ENCODE measurements around the gene ATP8A2. TPM values are rescaled to one million over a fixed set of nuclear protein-coding genes. Genes with fewer than 3 reads are reported as not detected.

Gene ATP8A2
- total RNA-seq, 4 donors from 2014 or later, result 0.16 to 0.54 (median 0.26) TPM

DNA sequence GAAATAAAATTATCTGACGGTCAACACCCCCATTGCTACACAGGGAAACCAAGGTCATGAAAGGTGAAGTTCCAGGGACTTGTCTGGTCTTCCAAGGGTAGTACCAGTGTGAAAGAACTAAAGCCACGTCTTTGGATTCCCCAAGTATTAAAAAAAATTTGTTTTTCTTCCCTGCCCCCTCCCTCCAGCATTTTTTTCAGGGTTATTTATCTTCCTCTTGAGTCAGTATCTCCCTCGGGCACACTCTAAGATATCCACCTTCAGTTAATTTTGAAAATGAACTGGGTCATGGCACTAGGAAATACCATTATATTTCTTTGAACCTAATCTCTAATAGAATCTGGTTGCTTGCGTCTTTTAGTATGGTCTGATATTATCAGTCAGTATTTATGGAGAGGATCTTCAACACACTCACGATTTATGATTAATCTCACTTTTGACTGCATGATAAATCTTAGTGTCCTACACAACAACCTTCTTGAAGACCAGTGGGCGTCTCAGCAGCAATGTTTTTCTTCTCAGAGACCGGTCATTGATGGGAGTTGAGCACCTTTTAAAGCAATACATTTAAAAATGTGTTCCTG is 9.1 kb downstream of the ATP8A2 start:
- H3K36me3 ChIP-seq, result no peaks in the 10 kb centered on the region
- H3K9me3 ChIP-seq, result no peaks in the 10 kb centered on the region
- H3K4me3 ChIP-seq, result no peak overlapping the region
- 63 to 71% methylated on average over 7 of the region's 7 CpGs for WGBS, 2 donors (ENCODE audit: low coverage in 1 of 2)
- H3K27ac ChIP-seq, result no peak overlapping the region
- TF ChIP-seq, protein P1, sequence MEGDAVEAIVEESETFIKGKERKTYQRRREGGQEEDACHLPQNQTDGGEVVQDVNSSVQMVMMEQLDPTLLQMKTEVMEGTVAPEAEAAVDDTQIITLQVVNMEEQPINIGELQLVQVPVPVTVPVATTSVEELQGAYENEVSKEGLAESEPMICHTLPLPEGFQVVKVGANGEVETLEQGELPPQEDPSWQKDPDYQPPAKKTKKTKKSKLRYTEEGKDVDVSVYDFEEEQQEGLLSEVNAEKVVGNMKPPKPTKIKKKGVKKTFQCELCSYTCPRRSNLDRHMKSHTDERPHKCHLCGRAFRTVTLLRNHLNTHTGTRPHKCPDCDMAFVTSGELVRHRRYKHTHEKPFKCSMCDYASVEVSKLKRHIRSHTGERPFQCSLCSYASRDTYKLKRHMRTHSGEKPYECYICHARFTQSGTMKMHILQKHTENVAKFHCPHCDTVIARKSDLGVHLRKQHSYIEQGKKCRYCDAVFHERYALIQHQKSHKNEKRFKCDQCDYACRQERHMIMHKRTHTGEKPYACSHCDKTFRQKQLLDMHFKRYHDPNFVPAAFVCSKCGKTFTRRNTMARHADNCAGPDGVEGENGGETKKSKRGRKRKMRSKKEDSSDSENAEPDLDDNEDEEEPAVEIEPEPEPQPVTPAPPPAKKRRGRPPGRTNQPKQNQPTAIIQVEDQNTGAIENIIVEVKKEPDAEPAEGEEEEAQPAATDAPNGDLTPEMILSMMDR (IDR thresholded peaks at IDR 0.05), result no peak
- no peak for TF ChIP-seq POLR2AphosphoS5 (IDR thresholded peaks at IDR 0.05)
- TF ChIP-seq POLR2A (IDR thresholded peaks at IDR 0.05), result no peak
- no peak for TF ChIP-seq EP300 (IDR thresholded peaks at IDR 0.05)
- H3K27me3 ChIP-seq, result peaks cover 28% of the 10 kb centered on the region
- H3K4me1 ChIP-seq, result no peaks in the 10 kb centered on the region
- no peak for ATAC-seq

DNA sequence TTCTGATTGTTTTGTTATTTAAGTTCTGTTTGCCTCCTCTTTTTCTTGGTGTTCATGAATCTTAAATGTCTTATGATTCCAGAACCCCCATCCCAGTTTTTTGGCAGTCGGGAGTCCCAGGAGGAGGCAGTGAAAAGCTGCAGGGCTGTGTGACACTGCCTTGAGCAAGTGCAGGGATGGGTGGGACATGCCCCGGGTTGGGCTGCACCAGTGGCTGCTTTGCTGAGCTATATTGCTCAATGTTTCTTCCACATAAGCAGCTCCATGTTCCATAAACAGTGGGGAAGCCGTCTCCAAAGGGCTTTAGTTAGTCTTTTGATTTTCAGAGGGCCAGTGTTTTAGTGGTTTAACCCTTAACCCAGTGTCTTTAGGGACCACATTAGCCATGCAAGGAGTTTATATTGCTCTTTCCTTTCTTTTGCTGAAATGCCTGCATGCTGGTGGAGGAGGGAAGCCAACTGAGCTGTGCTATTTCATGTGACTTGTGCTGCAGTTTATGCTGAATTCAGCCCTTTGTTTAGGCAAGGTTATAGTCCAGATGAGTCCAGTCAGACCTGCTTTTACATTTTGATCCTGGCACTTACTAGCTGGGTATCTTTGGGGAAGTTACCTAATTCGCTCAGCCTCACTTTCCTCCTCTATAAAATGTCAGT is 13.1 kb downstream of the ATP8A2 start:
- no peak for ATAC-seq
- H3K9me3 ChIP-seq, result no peaks in the 10 kb centered on the region
- WGBS, 2 donors (ENCODE audit: low coverage in 1 of 2), result 23 to 58% methylated on average over 3 to 4 of the region's 4 CpGs

DNA sequence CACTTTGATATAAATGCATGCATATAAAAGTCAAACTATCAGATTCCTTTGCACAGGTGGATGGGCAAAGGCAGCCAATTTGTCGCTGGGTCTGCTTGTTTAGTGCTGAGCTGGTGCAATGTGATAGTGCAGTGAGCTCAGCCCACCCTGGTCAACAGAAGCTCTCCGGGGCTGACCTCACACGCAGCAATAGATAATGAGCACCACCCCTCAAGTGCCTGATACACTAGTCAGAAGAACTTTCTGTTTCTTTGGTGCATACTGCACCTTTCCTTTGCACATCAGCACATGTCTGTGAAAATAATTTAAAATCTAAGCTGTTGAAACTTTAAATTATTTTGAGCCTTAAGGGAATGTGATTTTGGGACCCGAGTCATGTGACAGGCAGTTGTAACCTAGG is 20.2 kb downstream of the ATP8A2 start:
- Histone ChIP-seq H3K36me3 (no peaks in the 10 kb centered on the region), H3K27ac (no peak overlapping the region), H3K27me3 (peaks cover 6% of the 10 kb centered on the region), H3K4me1 (no peaks in the 10 kb centered on the region), H3K4me3 (no peak overlapping the region), H3K9me3 (peaks cover 0 to 5% (median 0%) of the 10 kb centered on the region in 3 donors)
- TF ChIP-seq POLR2A (IDR thresholded peaks at IDR 0.05) (no peak), EP300 (IDR thresholded peaks at IDR 0.05) (no peak), POLR2AphosphoS5 (IDR thresholded peaks at IDR 0.05) (no peak)
- TF ChIP-seq, protein P1 (IDR thresholded peaks at IDR 0.05), result no peak
- ATAC-seq, result no peak
- 61 to 72% methylated on average over 2 to 4 of the region's 4 CpGs for WGBS, 2 donors (ENCODE audit: low coverage in 1 of 2)

More for the DNA sequence above, 13.1 kb downstream of the ATP8A2 start:
- H3K4me1 ChIP-seq, result no peaks in the 10 kb centered on the region
- TF ChIP-seq EP300 (IDR thresholded peaks at IDR 0.05) (no peak), POLR2A (IDR thresholded peaks at IDR 0.05) (no peak), POLR2AphosphoS5 (IDR thresholded peaks at IDR 0.05) (no peak)
- TF ChIP-seq, protein P1 (IDR thresholded peaks at IDR 0.05), result no peak
- H3K27ac ChIP-seq, result no peak overlapping the region
- H3K4me3 ChIP-seq, result no peak overlapping the region
- H3K36me3 ChIP-seq, result no peaks in the 10 kb centered on the region
- H3K27me3 ChIP-seq, result peaks cover 36% of the 10 kb centered on the region

DNA sequence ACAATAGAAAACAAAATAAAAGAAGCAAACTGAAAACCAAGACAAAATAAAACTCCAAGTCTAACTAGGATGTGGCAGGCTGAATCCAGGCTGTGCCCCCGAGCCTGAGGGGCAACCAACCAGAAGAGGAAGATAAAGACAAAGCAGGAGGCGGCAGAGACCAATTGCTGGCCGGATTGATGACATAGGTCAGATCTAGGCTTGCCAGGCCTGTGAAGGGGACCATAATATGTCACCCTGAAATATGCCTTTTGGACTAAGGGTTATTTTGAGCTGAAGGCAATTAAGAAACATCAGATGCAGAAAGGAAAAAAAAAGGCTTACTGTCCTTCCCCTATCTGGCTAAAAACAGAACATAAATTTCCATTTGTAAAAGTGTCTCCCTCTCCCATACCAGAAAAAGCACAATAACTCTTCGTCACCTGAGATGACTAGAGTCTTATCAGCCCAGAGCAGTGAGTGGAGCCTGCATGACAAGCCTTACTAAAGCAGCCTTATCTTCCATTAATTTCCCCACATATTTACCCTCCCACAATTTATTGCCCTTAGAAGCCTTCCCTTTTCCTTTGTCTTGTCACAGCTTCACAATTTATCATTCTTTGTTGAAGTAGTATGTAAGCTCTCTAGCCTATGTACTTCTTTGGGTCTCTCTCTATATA is 22.8 kb downstream of the ATP8A2 start:
- 54 to 80% methylated on average over 1 to 4 of the region's 4 CpGs for WGBS, 2 donors (ENCODE audit: low coverage in 1 of 2)
- H3K27me3 ChIP-seq, result no peaks in the 10 kb centered on the region
- no peaks in the 10 kb centered on the region for H3K36me3 ChIP-seq
- no peak overlapping the region for H3K4me3 ChIP-seq
- TF ChIP-seq EP300 (IDR thresholded peaks at IDR 0.05) (no peak), POLR2A (IDR thresholded peaks at IDR 0.05) (no peak), POLR2AphosphoS5 (IDR thresholded peaks at IDR 0.05) (no peak)
- TF ChIP-seq, protein P1 (IDR thresholded peaks at IDR 0.05), result no peak
- no peak for ATAC-seq
- peaks cover 0 to 5% (median 0%) of the 10 kb centered on the region in 3 donors for H3K9me3 ChIP-seq
- no peak overlapping the region for H3K27ac ChIP-seq
- no peaks in the 10 kb centered on the region for H3K4me1 ChIP-seq
